Sigmoid colon (tissue), 7 donors: Measurements from ENCODE around the gene NTN3. TPM values are rescaled to one million over a fixed set of nuclear protein-coding genes. Genes with fewer than 3 reads are reported as not detected.
"Not testable (repeated sequence)": the region's sequence is repeated elsewhere in the genome, so short reads cannot be mapped to it uniquely, and the experiment has no call there.

Experiments
- DNase-seq: peaks from one replicate; pipeline ENCODE4 v3.0.0-alpha.2; 2019
- H3K27ac ChIP-seq, 4 donors: fragments of 200-600 bp; sonication (generic); one replicate each; pipeline ENCODE4 v1.5.1; 2016 to 2019; ENCODE audit warnings: mild to moderate bottlenecking in 1 of 4
- H3K27me3 ChIP-seq, 3 donors: fragments of 200-600 bp; sonication (generic); one replicate each; pipeline ENCODE4 v1.5.1; 2019; ENCODE audit warnings: mild to moderate bottlenecking in 1 of 3
- H3K36me3 ChIP-seq, 4 donors: fragments of 200-600 bp; sonication (generic); one replicate each; pipeline ENCODE4 v1.5.1; 2016 to 2019
- H3K4me1 ChIP-seq, 4 donors: fragments of 200-600 bp; sonication (generic); one replicate each; pipeline ENCODE4 v1.5.1; 2017 to 2019
- H3K4me3 ChIP-seq, 4 donors: fragments of 200-600 bp; sonication (generic); one replicate each; pipeline ENCODE4 v1.5.1; 2017 to 2019; ENCODE audit warnings: mild to moderate bottlenecking in 2 of 4, moderate library complexity in 1 of 4
- H3K9me3 ChIP-seq, 4 donors: fragments of 200-600 bp in 3 of 4; sonication (generic) in 3 of 4; one replicate each; pipeline versions ENCODE4 v1.5.1 to v1.6.1; 2013 to 2019
- EP300 ChIP-seq, 4 donors: sonication (generic); formaldehyde crosslinking; IDR thresholded peaks; one replicate each; pipeline ENCODE4 v1.6.1; 2017; ENCODE audit warnings: antibody characterized with exemption in 4 of 4
- POLR2A ChIP-seq, 2 donors: fragments of 450-650 bp; IDR thresholded peaks; one replicate each; pipeline ENCODE4 v1.6.1; 2016; ENCODE audit warnings: antibody characterized with exemption in 2 of 2, mild to moderate bottlenecking in 2 of 2, moderate library complexity in 2 of 2
- POLR2AphosphoS5 ChIP-seq, 4 donors: sonication (generic); formaldehyde crosslinking; IDR thresholded peaks; one replicate each; pipeline ENCODE4 v1.6.1; 2017; ENCODE audit warnings: antibody characterized with exemption in 4 of 4
- WGBS, 2 donors: extraction: QIAGEN DNeasy Blood & Tissue Kit; methylation state at CpG; one replicate each; pipeline ENCODE4 v1.1.7; 2013; 5-methylcytosine and 5-hydroxymethylcytosine counted together
- intact Hi-C: fragments of 100-400 bp; cut with DNase I; formaldehyde crosslinking; loops from one replicate; pipeline ENCODE4 v1.15.1; 2023
- polyA plus RNA-seq, 3 donors: library from polyadenylated mRNA; stranded (reverse); fragments of 200-250 nt; gene quantifications; one replicate each; pipeline ENCODE4 v1.2.3, GENCODE V29; 2013
- total RNA-seq, 4 donors: library from RNA; depleted of rRNA; stranded (reverse); fragments of >200 nt; gene quantifications; one replicate each; pipeline ENCODE4 v1.1.0, GENCODE V29; 2016
- TF ChIP-seq, protein P1 (sequence below), 4 experiments: fragments of 450-650 bp in 3 of 4; fragments of 200-600 bp in 1 of 4; IDR thresholded peaks; one replicate each; pipeline ENCODE4 v1.5.1; 2016 to 2019; ENCODE audit warnings: antibody characterized with exemption in 4 of 4, mild to moderate bottlenecking in 3 of 4, moderate library complexity in 2 of 4
- donor health status: healthy with polysubstance abuse.
- donor health status: Bipolar disorder and iron deficiency.
- donor health status: healthy.

NTN3 gene
- total and polyA plus RNA-seq, 7 donors: 0.13 to 0.83 TPM; not detected in 5

DNA sequence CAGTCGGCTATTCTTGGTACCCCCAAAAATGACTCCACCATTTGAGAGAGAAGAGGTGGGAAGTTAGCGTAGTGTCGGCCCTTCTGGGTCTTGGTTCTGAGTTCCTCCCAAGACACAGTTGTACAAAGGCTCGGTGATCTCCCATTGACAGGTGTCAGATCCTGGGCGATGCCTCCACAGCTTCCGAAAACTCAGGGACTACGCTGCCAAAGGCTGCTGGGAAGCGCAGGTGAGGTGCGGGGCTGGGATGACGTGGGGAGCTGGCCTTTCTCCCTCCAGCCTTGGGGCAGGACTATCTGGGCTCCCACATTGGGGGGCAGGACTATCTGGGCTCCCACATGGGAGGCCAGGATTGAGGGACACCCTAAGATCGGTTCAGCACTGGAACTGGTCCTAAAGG lies 31.5 kb upstream of the NTN3 start:
- H3K27ac ChIP-seq: no peak overlapping the region
- no peak for DNase-seq
- no peaks in the 10 kb centered on the region for H3K27me3 ChIP-seq
- no peaks in the 10 kb centered on the region for H3K9me3 ChIP-seq
- H3K4me3 ChIP-seq: no peak overlapping the region
- intact Hi-C loops: no loop called here
- H3K36me3 ChIP-seq: peaks cover 0 to 16% (median 0%) of the 10 kb centered on the region in 4 donors
- no peaks in the 10 kb centered on the region for H3K4me1 ChIP-seq
- TF ChIP-seq EP300 (IDR thresholded peaks at IDR 0.05) (no peak), POLR2A (IDR thresholded peaks at IDR 0.05) (no peak), POLR2AphosphoS5 (IDR thresholded peaks at IDR 0.05) (no peak)
- TF ChIP-seq, protein P1, sequence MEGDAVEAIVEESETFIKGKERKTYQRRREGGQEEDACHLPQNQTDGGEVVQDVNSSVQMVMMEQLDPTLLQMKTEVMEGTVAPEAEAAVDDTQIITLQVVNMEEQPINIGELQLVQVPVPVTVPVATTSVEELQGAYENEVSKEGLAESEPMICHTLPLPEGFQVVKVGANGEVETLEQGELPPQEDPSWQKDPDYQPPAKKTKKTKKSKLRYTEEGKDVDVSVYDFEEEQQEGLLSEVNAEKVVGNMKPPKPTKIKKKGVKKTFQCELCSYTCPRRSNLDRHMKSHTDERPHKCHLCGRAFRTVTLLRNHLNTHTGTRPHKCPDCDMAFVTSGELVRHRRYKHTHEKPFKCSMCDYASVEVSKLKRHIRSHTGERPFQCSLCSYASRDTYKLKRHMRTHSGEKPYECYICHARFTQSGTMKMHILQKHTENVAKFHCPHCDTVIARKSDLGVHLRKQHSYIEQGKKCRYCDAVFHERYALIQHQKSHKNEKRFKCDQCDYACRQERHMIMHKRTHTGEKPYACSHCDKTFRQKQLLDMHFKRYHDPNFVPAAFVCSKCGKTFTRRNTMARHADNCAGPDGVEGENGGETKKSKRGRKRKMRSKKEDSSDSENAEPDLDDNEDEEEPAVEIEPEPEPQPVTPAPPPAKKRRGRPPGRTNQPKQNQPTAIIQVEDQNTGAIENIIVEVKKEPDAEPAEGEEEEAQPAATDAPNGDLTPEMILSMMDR (IDR thresholded peaks at IDR 0.05): no peak
- 97 to 98% methylated on average over 11 of the region's 11 CpGs for WGBS, 2 donors

DNA sequence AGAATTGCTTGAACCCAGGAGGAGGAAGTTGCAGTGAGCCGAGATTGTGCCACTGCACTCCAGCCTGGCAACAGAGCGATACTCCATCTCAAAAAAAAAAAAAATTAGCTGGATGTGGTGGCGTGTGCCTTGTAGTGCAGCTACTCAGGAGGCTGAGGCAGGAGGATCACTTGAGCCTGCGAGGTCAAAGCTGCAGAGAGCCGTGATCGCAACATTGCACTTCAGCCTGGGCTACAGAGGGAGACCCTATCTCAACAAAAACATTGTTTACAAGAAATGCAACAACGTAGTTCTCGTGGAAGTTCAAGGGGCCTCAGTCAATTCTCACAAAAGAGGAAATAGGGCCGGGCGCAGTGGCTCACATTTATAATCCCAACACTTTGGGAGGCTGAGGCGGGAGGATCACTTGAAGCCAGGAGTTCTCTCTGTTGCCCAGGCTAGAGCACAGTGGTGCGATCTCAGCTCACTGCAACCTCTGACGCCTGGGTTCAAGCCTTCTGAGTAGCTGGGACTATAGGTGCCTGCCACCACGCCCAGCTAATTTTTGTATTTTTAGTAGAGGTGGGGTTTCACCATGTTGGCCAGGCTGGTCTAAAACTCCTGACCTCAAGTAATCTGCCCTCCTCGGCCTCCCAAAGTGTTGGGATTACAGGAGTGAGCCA lies 29.8 kb upstream of the NTN3 start:
- H3K4me1 ChIP-seq, H3K9me3 ChIP-seq, DNase-seq, H3K4me3 ChIP-seq, intact Hi-C loops, H3K27ac ChIP-seq, H3K27me3 ChIP-seq: not testable (repeated sequence)
- peaks cover 0 to 21% (median 2%) of the 10 kb centered on the region in 4 donors for H3K36me3 ChIP-seq
- WGBS, 2 donors: 81 to 90% methylated on average over 15 of the region's 15 CpGs

DNA sequence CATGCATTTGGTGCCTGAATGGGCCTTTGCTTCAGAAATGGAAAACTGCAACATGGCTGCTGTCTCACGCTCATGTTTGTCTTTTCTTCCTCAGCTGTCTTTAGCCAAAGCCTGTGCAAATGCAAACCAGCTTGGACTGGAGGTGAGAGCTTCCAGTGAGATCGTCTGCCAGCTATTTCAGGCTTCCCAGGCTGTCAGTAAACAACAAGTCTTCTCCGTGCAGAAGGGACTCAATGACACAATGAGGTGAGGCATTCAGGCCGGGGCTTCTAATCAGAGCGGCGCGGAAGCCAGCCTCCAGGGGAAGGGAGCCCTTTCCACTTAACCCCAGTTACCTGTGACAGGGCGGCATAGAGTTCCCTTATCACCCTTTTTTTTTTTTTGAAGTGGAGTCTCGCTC lies 27.5 kb upstream of the NTN3 start:
- peaks cover 0 to 18% (median 2%) of the 10 kb centered on the region in 4 donors for H3K36me3 ChIP-seq
- no peak overlapping the region for H3K4me3 ChIP-seq
- TF ChIP-seq, protein P1 (IDR thresholded peaks at IDR 0.05): no peak
- TF ChIP-seq EP300 (IDR thresholded peaks at IDR 0.05): no peak
- intact Hi-C loops: no loop called here
- no peaks in the 10 kb centered on the region for H3K9me3 ChIP-seq
- no peak overlapping the region for H3K27ac ChIP-seq
- H3K4me1 ChIP-seq: no peaks in the 10 kb centered on the region
- H3K27me3 ChIP-seq: no peaks in the 10 kb centered on the region
- 95 to 96% methylated on average over 9 of the region's 9 CpGs for WGBS, 2 donors
- no peak for DNase-seq

DNA sequence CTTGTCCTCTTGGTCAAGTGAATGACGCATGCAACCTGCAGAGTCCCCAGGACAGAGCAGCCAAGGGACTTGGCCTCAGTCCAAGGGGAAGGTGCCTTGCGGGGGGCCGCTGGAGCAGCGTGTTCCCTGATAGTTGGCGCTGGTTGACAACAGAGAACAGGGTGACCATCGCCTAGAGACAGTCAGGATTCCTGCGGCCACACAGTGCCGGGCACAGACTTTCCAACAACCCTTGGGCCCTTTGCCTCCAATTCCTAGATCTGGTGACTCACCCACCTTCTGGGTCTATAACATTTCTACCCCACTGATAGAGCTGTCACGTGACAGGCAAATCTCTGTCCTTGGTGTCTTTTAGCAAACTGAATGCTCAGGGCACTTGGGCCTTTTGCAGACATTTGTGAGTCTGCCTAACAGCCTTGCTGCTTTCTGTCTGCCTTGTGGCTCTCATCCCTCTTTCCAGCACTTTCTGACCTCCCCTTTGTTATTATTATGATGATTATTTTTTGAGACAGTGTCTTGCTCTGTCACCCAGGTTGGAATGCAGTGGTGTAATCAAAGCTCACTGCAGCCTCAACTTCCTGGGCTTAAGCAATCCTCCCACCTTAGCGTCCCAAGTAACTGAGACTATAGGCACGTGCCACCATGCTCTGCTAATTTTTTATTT lies 23.0 kb upstream of the NTN3 start:
- WGBS, 2 donors: 94 to 96% methylated on average over 11 of the region's 11 CpGs
- intact Hi-C loops: no loop called here
- Histone ChIP-seq H3K27me3 (no peaks in the 10 kb centered on the region), H3K9me3 (no peaks in the 10 kb centered on the region), H3K4me3 (no peak overlapping the region), H3K4me1 (no peaks in the 10 kb centered on the region), H3K36me3 (peaks cover 0 to 24% (median 2%) of the 10 kb centered on the region in 4 donors), H3K27ac (no peak overlapping the region)
- TF ChIP-seq, protein P1 (IDR thresholded peaks at IDR 0.05): no peak
- TF ChIP-seq POLR2AphosphoS5 (IDR thresholded peaks at IDR 0.05) (no peak), POLR2A (IDR thresholded peaks at IDR 0.05) (no peak), EP300 (IDR thresholded peaks at IDR 0.05) (no peak)
- no peak for DNase-seq

DNA sequence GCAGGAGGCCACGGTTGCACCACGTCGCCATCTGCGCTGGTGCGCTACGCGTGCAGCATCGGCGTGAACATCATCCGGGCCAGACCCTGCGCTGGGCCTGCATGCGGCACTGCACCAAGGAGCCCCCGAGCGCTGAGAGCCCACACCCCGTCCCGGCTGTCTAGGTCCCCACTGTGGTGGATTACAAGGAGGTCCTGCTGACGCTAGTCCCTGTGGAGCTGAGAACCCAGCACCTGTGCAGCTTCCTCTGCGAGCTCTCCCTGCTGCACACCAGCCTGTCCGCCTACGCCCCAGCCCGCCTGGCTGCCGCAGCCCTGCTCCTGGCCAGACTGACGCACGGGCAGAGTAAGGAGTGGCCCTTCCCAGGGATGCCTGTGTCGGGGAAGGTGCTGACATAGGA lies 22.0 kb upstream of the NTN3 start:
- no peaks in the 10 kb centered on the region for H3K4me1 ChIP-seq
- intact Hi-C loops: no loop called here
- 97 to 98% methylated on average over 25 of the region's 25 CpGs for WGBS, 2 donors
- no peak for DNase-seq
- H3K36me3 ChIP-seq: peaks cover 0 to 28% (median 2%) of the 10 kb centered on the region in 4 donors
- no peak overlapping the region for H3K4me3 ChIP-seq
- H3K27ac ChIP-seq: no peak overlapping the region
- TF ChIP-seq POLR2A (IDR thresholded peaks at IDR 0.05): no peak
- no peak for TF ChIP-seq EP300 (IDR thresholded peaks at IDR 0.05)
- no peak for TF ChIP-seq POLR2AphosphoS5 (IDR thresholded peaks at IDR 0.05)
- TF ChIP-seq, protein P1 (IDR thresholded peaks at IDR 0.05): no peak
- no peaks in the 10 kb centered on the region for H3K27me3 ChIP-seq
- no peaks in the 10 kb centered on the region for H3K9me3 ChIP-seq
